ENCODE data around the gene IQCB1.
"Not testable (repeated sequence)": the region's sequence is repeated elsewhere in the genome, so short reads cannot be mapped to it uniquely, and the experiment has no call there.

IQCB1 gene

GRCh38 chr3:121748680-121749275 lies 86.1 kb downstream of the IQCB1 start:
- peak; percentile 16 for DNase-seq (ENCODE audit: low spot score)

GRCh38 chr3:121747976-121748375 lies 86.9 kb downstream of the IQCB1 start:
- no peak for DNase-seq (ENCODE audit: low spot score)

GRCh38 chr3:121743106-121743505 lies 91.8 kb downstream of the IQCB1 start:
- not testable (repeated sequence) for DNase-seq (ENCODE audit: low spot score)

GRCh38 chr3:121740896-121741295 lies 94.0 kb downstream of the IQCB1 start:
- DNase-seq (ENCODE audit: low spot score): no peak

GRCh38 chr3:121739902-121740301 lies 95.0 kb downstream of the IQCB1 start:
- no peak for DNase-seq (ENCODE audit: low spot score)

GRCh38 chr3:121737644-121738043 lies 97.2 kb downstream of the IQCB1 start:
- DNase-seq (ENCODE audit: low spot score): no peak

- DNase-seq (ENCODE audit: low spot score): no peak
Observed at GRCh38 chr3:121736112-121736511, 98.7 kb downstream of the IQCB1 start.

- no peak for DNase-seq (ENCODE audit: low spot score)
Observed at GRCh38 chr3:121735047-121735696, 99.7 kb downstream of the IQCB1 start.

GRCh38 chr3:121730940-121731687 lies 103.7 kb downstream of the IQCB1 start:
- no peak for DNase-seq (ENCODE audit: low spot score)

- no peak for DNase-seq (ENCODE audit: low spot score)
Observed at GRCh38 chr3:121724130-121724529, 110.7 kb downstream of the IQCB1 start.

GRCh38 chr3:121723485-121723884 lies 111.4 kb downstream of the IQCB1 start:
- no peak for DNase-seq (ENCODE audit: low spot score)

- DNase-seq (ENCODE audit: low spot score): no peak
Observed at GRCh38 chr3:121722411-121722810, 112.4 kb downstream of the IQCB1 start.

- DNase-seq (ENCODE audit: low spot score): no peak
Observed at GRCh38 chr3:121720163-121720562, 114.7 kb downstream of the IQCB1 start.

Measured in GM03348 (cell line).